ENCODE results near the gene MRM2.

MRM2 gene

GRCh38 chr7:2204446-2204845, 37.6 kb downstream of the MRM2 start:
- no peak overlapping the region for H3K9ac ChIP-seq (ENCODE audit: low read depth, low read length)
- no peaks in the 10 kb centered on the region for H3K4me1 ChIP-seq (ENCODE audit: control insufficient read depth, insufficient read depth, low read length)
- H3K36me3 ChIP-seq (ENCODE audit: control insufficient read depth, insufficient read depth, low read length) = peaks cover 38% of the 10 kb centered on the region
- no peaks in the 10 kb centered on the region for H3K27me3 ChIP-seq (ENCODE audit: control insufficient read depth, insufficient read depth, low read length)
- no peak overlapping the region for H3K4me3 ChIP-seq (ENCODE audit: low read depth, low read length)
- no peaks in the 10 kb centered on the region for H3K9me3 ChIP-seq (ENCODE audit: control insufficient read depth, insufficient read depth, low read length)

- Histone ChIP-seq H3K36me3 (ENCODE audit: control insufficient read depth, insufficient read depth, low read length) (peaks cover 34% of the 10 kb centered on the region), H3K4me1 (ENCODE audit: control insufficient read depth, insufficient read depth, low read length) (no peaks in the 10 kb centered on the region), H3K9ac (ENCODE audit: low read depth, low read length) (no peak overlapping the region), H3K27me3 (ENCODE audit: control insufficient read depth, insufficient read depth, low read length) (no peaks in the 10 kb centered on the region), H3K9me3 (ENCODE audit: control insufficient read depth, insufficient read depth, low read length) (no peaks in the 10 kb centered on the region), H3K4me3 (ENCODE audit: low read depth, low read length) (no peak overlapping the region)
Measured at GRCh38 chr7:2203766-2204300, 38.2 kb downstream of the MRM2 start.

GRCh38 chr7:2202901-2203765, 38.9 kb downstream of the MRM2 start:
- Histone ChIP-seq H3K4me1 (ENCODE audit: control insufficient read depth, insufficient read depth, low read length) (no peaks in the 10 kb centered on the region), H3K9ac (ENCODE audit: low read depth, low read length) (peak overlapping the region; percentile 12), H3K4me3 (ENCODE audit: low read depth, low read length) (no peak overlapping the region), H3K9me3 (ENCODE audit: control insufficient read depth, insufficient read depth, low read length) (no peaks in the 10 kb centered on the region), H3K36me3 (ENCODE audit: control insufficient read depth, insufficient read depth, low read length) (peaks cover 27% of the 10 kb centered on the region), H3K27me3 (ENCODE audit: control insufficient read depth, insufficient read depth, low read length) (no peaks in the 10 kb centered on the region)

GRCh38 chr7:2202361-2202761, 39.6 kb downstream of the MRM2 start:
- Histone ChIP-seq H3K4me1 (ENCODE audit: control insufficient read depth, insufficient read depth, low read length) (no peaks in the 10 kb centered on the region), H3K9me3 (ENCODE audit: control insufficient read depth, insufficient read depth, low read length) (no peaks in the 10 kb centered on the region), H3K36me3 (ENCODE audit: control insufficient read depth, insufficient read depth, low read length) (peaks cover 22% of the 10 kb centered on the region), H3K4me3 (ENCODE audit: low read depth, low read length) (no peak overlapping the region), H3K9ac (ENCODE audit: low read depth, low read length) (no peak overlapping the region), H3K27me3 (ENCODE audit: control insufficient read depth, insufficient read depth, low read length) (no peaks in the 10 kb centered on the region)

- H3K36me3 ChIP-seq (ENCODE audit: control insufficient read depth, insufficient read depth, low read length) = peaks cover 18% of the 10 kb centered on the region
- H3K9me3 ChIP-seq (ENCODE audit: control insufficient read depth, insufficient read depth, low read length) = no peaks in the 10 kb centered on the region
- no peaks in the 10 kb centered on the region for H3K4me1 ChIP-seq (ENCODE audit: control insufficient read depth, insufficient read depth, low read length)
Measured at GRCh38 chr7:2201686-2202360, 40.2 kb downstream of the MRM2 start.

DNA sequence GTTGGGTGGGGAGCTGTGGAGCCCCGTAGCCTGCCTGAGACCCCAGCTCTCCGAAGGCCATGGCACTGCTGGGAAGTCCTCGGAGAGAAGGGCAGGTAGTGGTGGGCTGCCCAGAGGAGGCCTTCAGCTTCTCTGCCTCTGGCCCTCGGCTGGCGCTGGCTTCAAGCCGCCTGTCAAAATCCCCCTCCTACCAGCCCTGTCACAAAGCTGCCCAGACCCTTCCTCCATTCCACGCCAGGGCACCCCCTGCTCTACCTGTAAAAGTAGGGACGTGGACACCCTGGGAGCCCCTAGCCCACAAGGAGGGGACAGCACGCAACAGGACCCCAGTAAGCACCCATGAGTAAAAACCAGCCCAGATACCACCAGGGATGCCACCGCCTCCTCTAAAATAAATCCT, 40.9 kb downstream of the MRM2 start:
- H3K36me3 ChIP-seq (ENCODE audit: control insufficient read depth, insufficient read depth, low read length) = peaks cover 23% of the 10 kb centered on the region
- no peaks in the 10 kb centered on the region for H3K4me1 ChIP-seq (ENCODE audit: control insufficient read depth, insufficient read depth, low read length)
- H3K9me3 ChIP-seq (ENCODE audit: control insufficient read depth, insufficient read depth, low read length) = peaks cover under 1% of the 10 kb centered on the region
- H3K27me3 ChIP-seq (ENCODE audit: control insufficient read depth, insufficient read depth, low read length) = no peaks in the 10 kb centered on the region
- no peak overlapping the region for H3K9ac ChIP-seq (ENCODE audit: low read depth, low read length)
- no peak overlapping the region for H3K4me3 ChIP-seq (ENCODE audit: low read depth, low read length)

More at GRCh38 chr7:2201686-2202360, 40.2 kb downstream of the MRM2 start:
- no peaks in the 10 kb centered on the region for H3K27me3 ChIP-seq (ENCODE audit: control insufficient read depth, insufficient read depth, low read length)
- H3K9ac ChIP-seq (ENCODE audit: low read depth, low read length) = no peak overlapping the region
- no peak overlapping the region for H3K4me3 ChIP-seq (ENCODE audit: low read depth, low read length)

DNA sequence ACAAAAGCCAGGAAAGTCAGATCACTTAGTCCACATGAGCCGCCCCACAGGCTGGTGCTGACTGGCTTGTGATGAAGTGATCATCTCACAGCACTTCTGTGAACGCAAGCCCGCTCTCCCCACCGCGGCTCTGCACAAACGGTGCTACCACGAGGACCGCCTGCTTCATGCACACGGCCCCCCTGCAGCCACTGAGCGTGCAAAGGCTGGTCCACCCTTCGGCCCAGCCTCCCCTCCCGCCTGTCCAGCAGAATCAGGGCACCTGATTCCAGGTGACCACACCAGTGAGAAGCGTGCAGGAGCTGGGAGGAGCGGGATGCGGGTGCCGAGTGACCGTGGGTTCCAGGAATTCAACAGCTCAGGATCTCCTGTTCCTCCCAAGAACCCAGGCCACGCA, 41.4 kb downstream of the MRM2 start:
- H3K9me3 ChIP-seq (ENCODE audit: control insufficient read depth, insufficient read depth, low read length) = peaks cover 4% of the 10 kb centered on the region
- H3K36me3 ChIP-seq (ENCODE audit: control insufficient read depth, insufficient read depth, low read length) = peaks cover 29% of the 10 kb centered on the region
- no peak overlapping the region for H3K9ac ChIP-seq (ENCODE audit: low read depth, low read length)

GRCh38 chr7:2199956-2200583, 41.9 kb downstream of the MRM2 start:
- Histone ChIP-seq H3K27me3 (ENCODE audit: control insufficient read depth, insufficient read depth, low read length) (no peaks in the 10 kb centered on the region), H3K9me3 (ENCODE audit: control insufficient read depth, insufficient read depth, low read length) (peaks cover 4% of the 10 kb centered on the region), H3K36me3 (ENCODE audit: control insufficient read depth, insufficient read depth, low read length) (peaks cover 30% of the 10 kb centered on the region), H3K4me1 (ENCODE audit: control insufficient read depth, insufficient read depth, low read length) (no peaks in the 10 kb centered on the region), H3K9ac (ENCODE audit: low read depth, low read length) (no peak overlapping the region), H3K4me3 (ENCODE audit: low read depth, low read length) (no peak overlapping the region)

More for the DNA sequence above, 41.4 kb downstream of the MRM2 start:
- no peaks in the 10 kb centered on the region for H3K27me3 ChIP-seq (ENCODE audit: control insufficient read depth, insufficient read depth, low read length)
- H3K4me3 ChIP-seq (ENCODE audit: low read depth, low read length) = no peak overlapping the region
- H3K4me1 ChIP-seq (ENCODE audit: control insufficient read depth, insufficient read depth, low read length) = no peaks in the 10 kb centered on the region

GRCh38 chr7:2199528-2199927, 42.5 kb downstream of the MRM2 start:
- no peaks in the 10 kb centered on the region for H3K27me3 ChIP-seq (ENCODE audit: control insufficient read depth, insufficient read depth, low read length)
- no peak overlapping the region for H3K4me3 ChIP-seq (ENCODE audit: low read depth, low read length)
- no peak overlapping the region for H3K9ac ChIP-seq (ENCODE audit: low read depth, low read length)
- H3K36me3 ChIP-seq (ENCODE audit: control insufficient read depth, insufficient read depth, low read length) = peaks cover 27% of the 10 kb centered on the region
- H3K9me3 ChIP-seq (ENCODE audit: control insufficient read depth, insufficient read depth, low read length) = peaks cover 4% of the 10 kb centered on the region
- H3K4me1 ChIP-seq (ENCODE audit: control insufficient read depth, insufficient read depth, low read length) = no peaks in the 10 kb centered on the region

DNA sequence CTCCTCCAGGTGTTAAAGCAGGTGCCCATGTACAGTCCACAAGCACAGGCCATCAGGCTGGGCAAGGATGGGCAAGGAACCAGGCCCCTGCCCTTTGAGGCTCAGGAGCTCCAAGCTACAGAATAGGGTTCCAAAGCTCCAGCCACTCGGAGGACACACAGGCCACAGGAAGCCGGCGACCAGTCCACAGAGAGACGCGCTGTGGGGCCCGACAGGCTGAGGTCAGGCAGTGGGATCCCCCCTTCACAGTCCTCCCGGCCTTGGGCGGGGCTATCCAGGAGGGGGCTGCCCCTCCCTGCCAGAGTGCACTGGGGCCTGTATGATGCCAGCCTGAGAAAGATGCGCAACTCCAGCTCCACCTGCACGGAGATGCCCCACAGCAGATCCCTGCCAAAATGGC, 43.2 kb downstream of the MRM2 start:
- Histone ChIP-seq H3K4me1 (ENCODE audit: control insufficient read depth, insufficient read depth, low read length) (no peaks in the 10 kb centered on the region), H3K27me3 (ENCODE audit: control insufficient read depth, insufficient read depth, low read length) (no peaks in the 10 kb centered on the region), H3K4me3 (ENCODE audit: low read depth, low read length) (no peak overlapping the region), H3K36me3 (ENCODE audit: control insufficient read depth, insufficient read depth, low read length) (peaks cover 27% of the 10 kb centered on the region), H3K9ac (ENCODE audit: low read depth, low read length) (no peak overlapping the region), H3K9me3 (ENCODE audit: control insufficient read depth, insufficient read depth, low read length) (peaks cover 4% of the 10 kb centered on the region)

DNA sequence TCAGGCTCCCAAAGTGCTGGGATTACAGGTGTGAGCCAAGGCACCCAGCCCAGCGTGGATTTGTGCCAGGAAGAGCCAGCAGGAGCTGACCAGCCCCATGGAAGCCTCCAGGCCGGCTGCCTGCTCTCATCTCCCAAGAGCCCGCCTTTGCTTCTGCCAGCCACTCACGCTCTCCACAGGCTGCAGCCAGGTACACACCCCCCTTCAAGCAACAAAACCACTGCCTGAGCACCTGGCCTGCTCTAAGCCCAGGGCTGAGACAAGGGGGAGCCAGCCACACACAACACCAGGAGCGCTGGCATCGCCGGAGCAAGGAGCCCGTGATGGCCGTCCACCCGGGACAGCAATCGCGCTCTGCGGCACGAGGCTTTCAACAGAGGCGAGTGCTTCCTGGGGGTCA, 43.8 kb downstream of the MRM2 start:
- H3K9me3 ChIP-seq (ENCODE audit: control insufficient read depth, insufficient read depth, low read length) = peaks cover 4% of the 10 kb centered on the region
- no peaks in the 10 kb centered on the region for H3K27me3 ChIP-seq (ENCODE audit: control insufficient read depth, insufficient read depth, low read length)
- no peaks in the 10 kb centered on the region for H3K4me1 ChIP-seq (ENCODE audit: control insufficient read depth, insufficient read depth, low read length)
- no peak overlapping the region for H3K4me3 ChIP-seq (ENCODE audit: low read depth, low read length)
- no peak overlapping the region for H3K9ac ChIP-seq (ENCODE audit: low read depth, low read length)
- H3K36me3 ChIP-seq (ENCODE audit: control insufficient read depth, insufficient read depth, low read length) = peaks cover 27% of the 10 kb centered on the region

Data from iPS-15b (cell line).